ENCODE data around the gene TRUB1. TPM values are rescaled to one million over a fixed set of nuclear protein-coding genes. Genes with fewer than 3 reads are reported as not detected.

TRUB1 gene
- total RNA-seq, 1 experiment from 2014 or later = 30.9 TPM

DNA sequence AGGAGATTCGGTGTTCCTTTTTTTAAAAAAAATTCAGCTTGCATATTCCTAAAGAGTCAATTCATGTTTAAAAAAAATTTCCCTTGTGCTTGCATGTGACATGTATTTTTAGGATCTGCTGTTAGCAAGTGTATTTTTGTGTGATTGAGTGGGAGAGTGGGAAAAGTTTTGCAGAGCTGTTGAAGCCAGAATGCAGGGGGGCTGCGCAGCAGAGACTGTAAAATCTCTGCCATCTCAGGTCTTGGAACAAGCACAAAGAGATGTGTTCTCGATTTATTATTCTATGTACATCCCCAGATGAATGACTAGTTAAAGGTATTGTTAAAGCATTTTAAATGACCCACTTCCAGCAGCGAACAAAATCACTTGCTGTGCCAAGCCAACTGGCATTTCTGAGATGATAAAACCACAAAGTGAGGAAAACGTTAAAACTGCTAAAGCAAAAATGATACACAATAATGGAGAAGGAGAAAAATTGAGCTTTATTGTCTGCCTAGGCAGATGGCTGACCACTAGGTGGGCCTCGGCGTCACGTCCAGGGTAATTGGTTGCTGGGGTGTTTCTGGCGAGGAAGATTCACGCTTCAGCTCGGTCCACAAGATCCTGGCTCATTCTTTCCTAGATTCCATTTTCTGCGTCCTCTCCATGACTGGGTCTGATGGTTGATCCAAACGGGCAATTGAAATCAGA lies 88.2 kb downstream of the TRUB1 start:
- Mint-ChIP-seq H3K4me1 (ENCODE audit: low read depth, unreplicated experiment) (no peaks in the 10 kb centered on the region), H3K27ac (ENCODE audit: unreplicated experiment) (no peak overlapping the region), H3K9me3 (ENCODE audit: low read depth, unreplicated experiment) (no peaks in the 10 kb centered on the region), H3K36me3 (ENCODE audit: insufficient read depth, unreplicated experiment) (no peaks in the 10 kb centered on the region), H3K4me3 (ENCODE audit: low read depth, unreplicated experiment) (no peak overlapping the region), H3K27me3 (ENCODE audit: unreplicated experiment) (peaks cover 15% of the 10 kb centered on the region)
- no peak for TF ChIP-seq CTCF (IDR thresholded peaks at IDR 0.05; ENCODE audit: unreplicated experiment)
- BruUV-seq (replicated peaks) = no TSS peak
- intact Hi-C loops (cut with micrococcal nuclease; ENCODE audit: unreplicated experiment) = no loop called here
- no peak for DNase-seq
- CTCF ChIA-PET = no interaction called here

DNA sequence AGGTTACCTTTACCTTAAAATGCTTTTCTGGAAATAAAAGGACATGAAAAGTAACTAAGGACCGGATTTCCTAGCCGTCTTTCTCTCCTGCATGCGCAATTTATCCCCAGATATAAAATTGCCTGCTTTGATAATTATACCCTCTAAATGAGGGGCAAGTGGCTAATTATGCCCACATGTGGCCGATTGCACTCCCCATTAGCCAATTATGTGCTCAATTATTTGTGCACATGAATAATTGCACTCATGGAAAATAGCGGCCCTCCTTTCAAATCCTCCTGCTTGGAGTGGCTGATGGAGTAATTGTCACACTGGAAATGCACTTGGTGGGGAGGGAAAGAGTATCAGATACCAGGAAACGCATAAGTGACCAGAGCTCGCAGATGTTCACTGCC lies 88.7 kb downstream of the TRUB1 start:
- Mint-ChIP-seq H3K9me3 (ENCODE audit: low read depth, unreplicated experiment) (no peaks in the 10 kb centered on the region), H3K4me3 (ENCODE audit: low read depth, unreplicated experiment) (no peak overlapping the region), H3K27ac (ENCODE audit: unreplicated experiment) (no peak overlapping the region), H3K36me3 (ENCODE audit: insufficient read depth, unreplicated experiment) (no peaks in the 10 kb centered on the region), H3K4me1 (ENCODE audit: low read depth, unreplicated experiment) (no peaks in the 10 kb centered on the region), H3K27me3 (ENCODE audit: unreplicated experiment) (peaks cover 15% of the 10 kb centered on the region)
- no peak for DNase-seq
- BruUV-seq (replicated peaks) = no TSS peak
- TF ChIP-seq CTCF (IDR thresholded peaks at IDR 0.05; ENCODE audit: unreplicated experiment) = no peak
- CTCF ChIA-PET = no interaction called here
- intact Hi-C loops (cut with micrococcal nuclease; ENCODE audit: unreplicated experiment) = no loop called here

Other genes starting within 250 kb of the TRUB1 start
- 10.8 and 10.9 TPM in 2 replicates for gene FHIP2A, start 116.4 kb upstream of the TRUB1 start, total RNA-seq (2022)
- gene ATRNL1, start 155.2 kb downstream of the TRUB1 start, total RNA-seq (2022) = 4.0 and 8.8 TPM in 2 replicates